Activated naive CD4-positive, alpha-beta T cell treated with Interleukin-2 at 50 U/mL for 16 hours (primary cell): ENCODE data around the gene CALHM5.
"Not testable (repeated sequence)": the region's sequence is repeated elsewhere in the genome, so short reads cannot be mapped to it uniquely, and the experiment has no call there.

Experiments used
- DNase-seq: peaks from one replicate; pipeline ENCODE4 v3.0.0-alpha.2; 2020

CALHM5 gene, protein sequence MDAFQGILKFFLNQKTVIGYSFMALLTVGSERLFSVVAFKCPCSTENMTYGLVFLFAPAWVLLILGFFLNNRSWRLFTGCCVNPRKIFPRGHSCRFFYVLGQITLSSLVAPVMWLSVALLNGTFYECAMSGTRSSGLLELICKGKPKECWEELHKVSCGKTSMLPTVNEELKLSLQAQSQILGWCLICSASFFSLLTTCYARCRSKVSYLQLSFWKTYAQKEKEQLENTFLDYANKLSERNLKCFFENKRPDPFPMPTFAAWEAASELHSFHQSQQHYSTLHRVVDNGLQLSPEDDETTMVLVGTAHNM

DNA sequence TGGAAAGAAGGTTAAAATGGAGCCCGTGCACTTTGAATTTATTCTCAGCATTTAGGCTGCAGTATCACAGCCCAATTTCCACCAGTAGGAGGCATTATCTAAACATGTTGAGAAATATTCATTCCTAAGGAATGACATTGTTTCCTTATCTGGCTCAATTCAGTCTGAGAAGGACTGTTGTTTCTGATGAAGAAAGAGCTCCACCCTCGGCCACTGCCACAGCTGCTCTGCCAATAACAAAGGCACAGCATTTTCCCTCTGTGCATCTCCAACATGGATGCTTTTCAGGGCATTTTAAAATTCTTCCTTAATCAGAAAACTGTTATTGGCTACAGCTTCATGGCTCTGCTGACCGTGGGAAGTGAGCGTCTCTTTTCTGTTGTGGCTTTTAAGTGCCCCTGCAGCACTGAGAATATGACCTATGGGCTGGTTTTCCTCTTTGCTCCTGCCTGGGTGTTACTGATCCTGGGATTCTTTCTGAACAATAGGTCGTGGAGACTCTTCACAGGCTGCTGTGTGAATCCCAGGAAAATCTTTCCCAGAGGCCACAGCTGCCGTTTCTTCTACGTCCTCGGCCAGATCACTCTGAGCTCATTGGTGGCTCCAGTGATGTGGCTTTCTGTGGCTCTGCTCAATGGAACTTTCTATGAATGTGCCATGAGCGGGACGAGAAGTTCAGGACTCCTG lies at the start of gene CALHM5:
Gene CALHM5 (plus strand): TSS at position 216 of the 687 bp plus-strand sequence. CDS start 58 bp downstream, at position 274.
- no peak for DNase-seq

DNA sequence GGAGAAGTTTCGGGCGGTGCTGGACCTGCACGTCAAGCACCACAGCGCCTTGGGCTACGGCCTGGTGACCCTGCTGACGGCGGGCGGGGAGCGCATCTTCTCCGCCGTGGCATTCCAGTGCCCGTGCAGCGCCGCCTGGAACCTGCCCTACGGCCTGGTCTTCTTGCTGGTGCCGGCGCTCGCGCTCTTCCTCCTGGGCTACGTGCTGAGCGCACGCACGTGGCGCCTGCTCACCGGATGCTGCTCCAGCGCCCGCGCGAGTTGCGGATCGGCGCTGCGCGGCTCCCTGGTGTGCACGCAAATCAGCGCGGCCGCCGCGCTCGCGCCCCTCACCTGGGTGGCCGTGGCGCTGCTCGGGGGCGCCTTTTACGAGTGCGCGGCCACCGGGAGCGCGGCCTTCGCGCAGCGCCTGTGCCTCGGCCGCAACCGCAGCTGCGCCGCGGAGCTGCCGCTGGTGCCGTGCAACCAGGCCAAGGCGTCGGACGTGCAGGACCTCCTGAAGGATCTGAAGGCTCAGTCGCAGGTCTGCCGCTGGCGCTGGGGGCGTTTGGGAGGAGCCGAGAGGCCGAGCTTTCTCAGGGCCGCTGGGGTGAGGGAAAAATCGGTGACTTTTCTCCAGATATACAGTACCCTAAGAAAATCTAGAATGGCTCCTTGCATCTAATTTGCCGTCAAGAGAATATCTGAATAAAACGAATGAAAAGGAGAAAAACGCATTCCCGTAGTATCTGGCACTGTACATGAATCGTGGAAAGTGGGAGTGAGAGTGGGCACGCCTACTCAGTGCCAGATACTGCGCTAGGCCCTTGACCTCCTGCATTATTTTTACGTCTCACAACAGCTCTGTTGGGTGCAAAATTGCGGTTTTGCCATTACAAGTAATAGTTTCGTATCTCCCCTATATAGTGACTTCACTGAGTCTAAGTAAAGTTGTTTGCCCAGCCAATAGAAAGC lies 49.2 kb upstream of the CALHM5 start:
- peak; percentile 40 for DNase-seq

DNA sequence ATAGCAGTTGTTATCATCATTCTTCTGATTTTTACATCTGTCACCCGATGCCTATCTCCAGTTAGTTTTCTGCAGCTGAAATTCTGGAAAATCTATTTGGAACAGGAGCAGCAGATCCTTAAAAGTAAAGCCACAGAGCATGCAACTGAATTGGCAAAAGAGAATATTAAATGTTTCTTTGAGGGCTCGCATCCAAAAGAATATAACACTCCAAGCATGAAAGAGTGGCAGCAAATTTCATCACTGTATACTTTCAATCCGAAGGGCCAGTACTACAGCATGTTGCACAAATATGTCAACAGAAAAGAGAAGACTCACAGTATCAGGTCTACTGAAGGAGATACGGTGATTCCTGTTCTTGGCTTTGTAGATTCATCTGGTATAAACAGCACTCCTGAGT lies 48.1 kb upstream of the CALHM5 start:
- DNase-seq, result no peak

DNA sequence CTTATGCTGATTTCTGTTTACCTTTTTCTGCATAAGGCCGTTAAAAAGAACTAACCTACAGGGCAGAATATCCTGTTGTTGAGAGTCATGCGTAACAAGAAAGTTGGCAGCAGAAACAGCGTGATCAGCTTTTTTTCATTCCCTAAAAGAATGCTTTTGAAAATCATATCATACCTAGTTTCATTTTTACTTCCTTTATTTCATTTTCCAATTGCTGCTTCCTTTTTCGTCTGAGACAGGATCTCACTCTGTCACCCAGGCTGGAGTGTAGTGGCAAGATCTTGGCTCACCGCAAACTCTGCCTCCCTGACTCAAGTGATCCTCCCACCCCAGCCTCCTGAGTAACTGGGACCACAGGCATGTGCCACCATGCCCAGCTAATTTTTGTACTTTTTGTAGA lies 46.2 kb upstream of the CALHM5 start:
- DNase-seq, result no peak

DNA sequence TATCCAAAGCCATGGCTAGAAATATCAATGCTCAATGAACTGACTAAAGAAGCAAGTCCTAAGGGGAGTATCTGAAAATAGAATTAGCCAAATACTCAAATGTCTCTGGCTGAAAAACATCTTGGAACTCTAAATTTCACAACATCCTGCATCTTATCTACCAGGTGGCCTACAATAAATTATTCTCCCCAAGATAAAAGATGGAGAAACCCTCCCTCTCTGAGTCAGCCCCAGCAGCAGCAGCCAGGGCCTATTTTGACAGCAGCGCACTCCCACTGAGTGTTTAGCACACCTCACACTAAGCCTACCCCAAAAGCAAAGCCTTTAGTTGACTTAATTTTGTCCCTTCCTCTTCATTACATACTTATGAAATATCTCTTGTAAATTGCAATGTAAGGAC lies 44.3 kb upstream of the CALHM5 start:
- DNase-seq, result no peak

DNA sequence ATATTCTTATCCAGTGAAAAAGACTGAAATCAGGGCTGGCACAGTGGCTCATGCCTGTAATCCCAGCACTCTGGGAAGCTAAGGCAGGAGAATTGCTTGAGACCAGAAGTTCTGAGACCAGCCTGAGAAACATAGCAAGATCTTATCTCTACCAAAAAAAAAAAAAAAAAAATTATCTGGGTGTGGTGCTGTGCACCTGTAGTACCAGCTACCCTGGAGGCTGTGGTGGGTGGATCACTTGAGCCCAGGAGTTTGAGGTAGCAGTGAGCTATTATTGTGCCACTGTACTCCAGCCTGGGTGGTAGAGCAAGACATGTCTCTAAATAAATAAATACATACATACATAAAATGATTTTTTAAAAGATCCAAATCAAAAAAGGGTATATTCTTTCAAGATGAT lies 43.9 kb upstream of the CALHM5 start:
- DNase-seq, result no peak

DNA sequence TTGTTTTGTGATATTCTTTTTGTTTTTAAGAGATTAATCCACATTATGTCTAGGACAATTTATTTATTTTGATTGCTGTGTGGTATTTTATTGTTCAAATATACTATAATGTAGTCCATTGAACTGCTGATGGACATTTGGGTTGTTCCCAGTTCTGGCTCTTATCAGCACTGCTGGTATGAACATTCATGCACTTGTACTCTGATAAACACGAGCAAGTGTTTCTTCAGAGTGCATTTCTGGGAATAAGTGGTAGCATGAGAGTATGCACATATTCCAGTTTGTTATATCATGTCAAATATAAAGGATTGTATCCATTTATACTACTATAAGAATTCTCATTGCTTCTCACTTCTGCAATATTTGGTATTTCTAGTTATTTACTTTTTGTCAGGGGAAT lies 43.1 kb upstream of the CALHM5 start:
- no peak for DNase-seq

DNA sequence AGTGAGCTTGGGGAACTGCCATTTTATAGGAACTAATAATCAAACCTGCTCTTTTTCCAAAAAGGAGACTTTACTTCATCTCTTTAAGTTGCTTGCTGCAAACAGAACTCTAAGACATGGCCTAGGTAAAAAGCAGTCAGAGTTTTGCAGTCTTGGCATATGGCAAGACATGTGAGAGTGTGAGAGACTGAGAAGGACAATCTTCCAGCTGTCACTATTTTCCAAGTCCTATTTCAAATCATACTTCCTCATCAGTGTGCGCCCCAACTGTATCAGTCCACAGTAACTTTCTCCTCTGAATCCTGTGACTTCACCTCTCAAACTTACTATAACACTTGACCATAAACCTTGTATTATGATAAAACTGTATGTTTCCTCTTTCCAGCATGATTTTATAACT lies 39.9 kb upstream of the CALHM5 start:
- DNase-seq, result no peak

DNA sequence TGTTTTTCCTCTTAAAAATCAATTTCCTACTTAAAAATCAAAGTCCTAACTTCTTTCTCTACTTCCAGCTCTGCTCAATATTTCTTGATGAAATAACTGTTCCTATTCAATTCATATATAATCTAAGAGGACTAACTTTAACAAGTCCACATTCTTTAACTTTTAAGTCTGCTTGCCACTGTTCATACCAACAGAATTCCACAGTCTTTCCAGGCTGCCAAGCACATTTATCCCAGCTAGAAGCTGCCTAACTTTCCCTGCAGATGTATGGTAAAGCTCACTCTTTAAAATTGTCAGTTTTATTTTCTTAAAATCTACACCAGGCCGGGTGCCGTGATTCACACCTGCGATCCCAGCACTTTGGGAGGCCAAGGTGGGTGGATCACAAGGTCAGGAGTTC lies 38.7 kb upstream of the CALHM5 start:
- no peak for DNase-seq

DNA sequence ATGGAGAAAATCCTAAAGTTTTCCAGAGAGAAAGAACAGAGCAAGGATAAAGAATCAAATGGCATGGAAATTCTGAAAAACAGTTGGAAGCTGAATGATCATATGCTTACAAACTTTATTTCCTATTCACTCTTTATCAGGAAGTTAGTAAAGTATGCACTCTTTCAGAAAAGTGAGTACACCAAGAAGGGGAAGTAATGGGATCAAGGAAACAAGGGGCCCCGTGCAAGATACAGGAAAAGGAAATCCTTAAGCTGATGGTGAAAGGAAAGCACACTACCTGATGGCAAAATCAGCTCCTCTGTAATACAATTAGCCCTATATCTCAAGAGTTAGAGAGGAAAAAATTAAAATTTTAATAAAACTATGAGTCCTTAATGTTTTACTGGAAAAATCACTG lies 36.3 kb upstream of the CALHM5 start:
- DNase-seq, result no peak

DNA sequence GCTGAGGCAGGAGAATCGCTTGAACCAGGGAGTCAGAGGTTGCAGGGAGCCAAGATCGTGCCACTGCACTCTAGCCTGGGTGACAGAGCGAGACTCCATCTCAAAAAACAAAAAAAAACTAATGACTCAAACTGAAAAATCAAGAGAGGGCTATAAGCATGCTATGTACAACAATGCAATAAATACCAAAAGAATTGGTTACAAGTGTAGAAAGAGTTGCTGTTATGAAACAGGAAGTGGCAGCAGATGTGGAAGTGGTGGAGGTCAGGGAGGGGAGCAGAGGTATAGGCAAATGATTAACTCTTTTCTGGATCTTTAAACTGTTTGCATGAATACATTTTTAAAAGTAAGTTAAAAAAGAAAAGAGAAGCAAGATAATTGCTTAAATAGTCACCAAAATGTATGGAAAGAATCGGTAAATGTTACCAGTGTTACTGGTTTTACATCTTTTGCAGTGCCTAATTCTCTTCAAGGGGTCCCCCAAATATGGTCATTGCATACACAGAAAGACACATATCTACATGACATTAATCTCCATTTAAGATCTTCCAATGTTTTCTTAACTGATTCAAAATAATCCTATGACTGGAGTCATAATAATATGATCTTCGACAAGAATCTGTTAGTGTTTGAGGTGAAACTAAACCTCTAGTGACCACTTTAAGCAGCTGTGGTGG lies 35.3 kb upstream of the CALHM5 start:
- no peak for DNase-seq

DNA sequence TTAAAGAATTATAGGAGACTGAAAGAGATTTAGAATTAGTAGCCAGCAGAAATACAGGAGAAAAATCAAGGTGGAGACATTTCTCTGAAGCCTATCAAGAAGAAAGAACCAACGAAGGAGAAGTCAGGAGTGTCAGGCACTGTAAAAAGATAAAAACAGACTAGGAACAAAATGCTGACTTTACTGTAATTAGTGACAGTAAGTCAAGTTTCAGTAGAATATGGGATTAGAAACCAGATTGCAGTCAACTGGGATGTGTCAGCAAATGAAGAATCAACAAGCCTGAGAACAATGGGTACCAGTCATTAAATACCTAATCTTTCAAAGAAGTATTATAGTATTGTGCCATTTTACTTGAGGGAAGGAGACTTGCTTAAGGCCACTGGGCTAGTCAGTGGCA lies 28.7 kb upstream of the CALHM5 start:
- DNase-seq, result no peak

DNA sequence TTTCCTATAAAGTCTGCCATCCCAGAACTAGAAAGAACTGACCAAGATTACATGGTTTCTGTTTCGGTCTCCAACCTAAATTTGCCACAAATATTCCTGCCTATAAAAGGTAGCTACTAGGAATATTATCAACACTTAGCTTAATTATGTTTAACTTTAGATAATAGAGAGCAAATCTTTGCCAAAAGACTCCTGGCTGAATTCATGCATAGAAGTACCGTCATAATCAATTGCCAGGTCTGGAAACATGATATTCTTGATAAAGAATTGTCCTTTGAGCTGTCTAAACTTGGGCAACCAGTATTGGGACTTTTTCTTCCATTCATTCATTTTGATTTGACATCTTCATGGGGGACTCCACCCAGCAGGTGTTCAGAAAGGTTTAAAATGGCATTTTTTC lies 27.8 kb upstream of the CALHM5 start:
- no peak for DNase-seq

DNA sequence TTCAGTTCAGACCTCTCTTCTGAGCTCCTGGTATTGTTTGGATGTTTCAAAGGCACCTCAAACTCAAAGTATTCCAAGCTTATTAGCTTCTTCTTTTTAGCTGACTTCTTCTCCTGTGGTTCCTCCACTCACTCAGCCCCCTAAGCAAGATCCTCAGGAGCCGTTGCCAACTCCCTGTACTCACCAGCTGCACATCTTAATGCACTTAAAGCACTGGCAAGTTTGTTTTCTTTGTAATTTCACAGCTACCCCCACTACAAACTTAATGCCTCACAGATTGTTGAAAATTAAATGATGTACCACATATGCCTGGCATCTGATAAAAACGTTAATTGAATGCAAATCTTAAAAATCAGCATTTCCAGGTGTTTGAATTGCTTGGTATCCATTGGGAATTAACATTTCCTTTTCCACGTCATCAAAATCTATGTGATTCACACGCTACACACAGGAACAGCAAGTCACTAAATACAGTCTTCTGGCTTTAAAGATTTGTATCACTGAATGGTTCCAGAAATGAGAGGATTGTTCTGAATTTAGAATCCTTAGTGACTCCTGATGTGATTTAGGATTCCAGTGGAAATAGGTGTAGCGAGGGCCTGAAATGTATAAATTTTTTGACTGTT lies 25.8 kb upstream of the CALHM5 start:
- DNase-seq, result no peak

DNA sequence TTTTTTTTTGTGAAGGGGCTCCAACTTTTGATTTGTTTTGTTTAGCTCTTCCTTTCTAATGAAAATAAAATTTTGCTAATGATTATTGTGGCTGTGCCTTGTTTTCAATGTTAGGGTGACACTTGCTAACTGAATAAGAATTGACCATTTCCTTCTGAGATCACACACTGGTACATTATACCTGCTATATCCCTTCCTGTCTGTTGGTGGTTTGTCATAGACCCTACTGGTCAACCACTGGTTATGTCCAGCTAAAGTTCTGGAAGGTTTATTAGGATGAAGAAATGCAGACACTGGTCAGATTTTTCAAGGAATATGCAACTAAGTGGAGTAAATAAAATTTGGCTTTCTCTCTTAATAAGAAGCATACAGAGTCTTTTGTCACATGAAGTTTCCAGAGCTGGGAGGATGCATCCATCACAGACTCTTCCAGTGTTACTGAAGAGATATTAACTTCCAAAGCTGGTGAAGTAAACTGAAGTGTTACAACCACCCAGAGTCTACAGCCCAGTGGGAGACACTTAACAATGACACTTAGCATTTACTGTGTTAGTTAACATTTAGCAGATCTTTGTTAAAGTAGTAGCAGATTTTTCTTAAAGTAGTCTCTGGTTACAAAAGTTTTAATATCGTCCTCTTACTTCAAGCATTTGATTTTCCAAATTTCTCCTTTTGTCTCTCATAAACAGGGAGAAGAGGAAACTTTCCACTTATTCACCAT lies 19.7 kb upstream of the CALHM5 start:
- no peak for DNase-seq

DNA sequence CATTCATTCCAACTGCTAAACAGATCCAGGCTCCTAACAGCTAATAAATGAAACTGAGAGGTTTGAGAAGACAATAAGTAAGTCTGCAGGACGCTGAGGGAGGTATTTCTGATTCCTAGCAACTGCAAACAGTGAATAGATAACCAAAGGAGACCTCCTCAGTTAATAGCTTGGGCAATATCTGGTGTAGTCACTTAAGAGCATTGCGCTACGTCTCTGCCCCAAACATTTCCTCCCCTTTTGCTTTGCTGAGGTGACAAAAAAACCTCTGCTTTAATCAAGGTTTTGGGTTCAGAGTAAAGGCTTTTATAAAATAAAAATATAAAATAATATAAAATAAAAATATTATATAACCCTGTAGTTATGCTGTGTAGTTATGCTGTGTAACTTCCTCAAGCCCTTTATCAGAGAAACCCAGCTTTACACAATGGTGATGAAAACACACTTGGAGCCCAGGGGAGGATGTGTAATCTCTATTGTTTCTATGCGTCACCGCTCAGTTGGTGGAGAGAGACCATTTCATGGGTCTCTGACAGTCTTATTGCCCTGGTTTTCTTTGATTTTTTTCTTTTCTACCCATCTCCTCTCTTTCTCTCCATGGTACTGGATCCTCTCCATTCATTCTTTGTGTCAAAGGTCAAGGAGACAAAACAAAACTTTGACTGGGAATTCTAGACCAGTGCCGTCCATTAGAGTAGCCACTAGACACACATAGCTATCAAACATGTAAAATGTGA lies 18.9 kb upstream of the CALHM5 start:
- DNase-seq, result no peak

DNA sequence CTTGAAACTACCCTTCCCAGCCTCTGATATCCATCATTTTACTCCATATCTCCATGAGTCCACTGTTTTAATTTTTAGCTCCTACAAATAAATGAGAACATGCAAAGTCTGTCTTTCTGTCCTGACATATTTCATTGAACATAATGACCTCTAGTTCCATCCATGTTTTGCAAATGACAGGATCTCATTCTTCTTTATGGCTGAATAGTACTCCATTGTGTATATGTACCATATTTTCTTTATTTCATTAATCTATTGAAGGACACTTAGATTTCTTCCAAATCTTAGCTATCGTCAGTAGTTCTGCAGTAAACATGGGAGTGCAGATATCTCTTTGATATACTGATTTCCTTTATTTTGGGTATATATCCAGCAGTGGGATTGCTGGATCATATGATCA lies 16.3 kb upstream of the CALHM5 start:
- not testable (repeated sequence) for DNase-seq

DNA sequence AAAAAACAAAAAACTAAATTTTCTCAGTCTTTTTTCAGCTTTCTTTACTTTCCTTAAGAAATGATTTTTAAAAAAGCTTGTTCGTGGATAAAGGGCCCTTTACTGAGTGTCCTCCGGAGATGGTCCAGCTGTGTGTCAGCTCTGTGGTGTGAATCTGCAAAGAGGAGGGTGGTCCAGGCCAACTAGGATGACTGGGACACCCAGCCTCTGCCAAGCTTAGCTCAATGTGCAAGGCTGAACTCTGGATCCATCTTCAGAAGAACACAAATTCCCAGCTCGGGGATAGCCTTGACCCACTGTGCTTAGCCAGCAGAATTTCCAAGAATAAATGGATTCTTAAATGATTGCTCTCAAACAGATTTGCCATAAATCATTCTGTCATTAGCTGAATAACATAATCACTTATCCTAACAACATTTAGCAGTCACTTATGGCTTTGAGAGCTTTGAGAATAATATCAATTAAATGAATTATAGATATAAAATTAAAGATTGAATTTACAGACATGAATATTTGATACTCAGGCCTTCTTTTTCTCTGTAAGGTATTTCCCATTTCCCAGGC lies 14.2 kb upstream of the CALHM5 start:
- DNase-seq, result no peak

DNA sequence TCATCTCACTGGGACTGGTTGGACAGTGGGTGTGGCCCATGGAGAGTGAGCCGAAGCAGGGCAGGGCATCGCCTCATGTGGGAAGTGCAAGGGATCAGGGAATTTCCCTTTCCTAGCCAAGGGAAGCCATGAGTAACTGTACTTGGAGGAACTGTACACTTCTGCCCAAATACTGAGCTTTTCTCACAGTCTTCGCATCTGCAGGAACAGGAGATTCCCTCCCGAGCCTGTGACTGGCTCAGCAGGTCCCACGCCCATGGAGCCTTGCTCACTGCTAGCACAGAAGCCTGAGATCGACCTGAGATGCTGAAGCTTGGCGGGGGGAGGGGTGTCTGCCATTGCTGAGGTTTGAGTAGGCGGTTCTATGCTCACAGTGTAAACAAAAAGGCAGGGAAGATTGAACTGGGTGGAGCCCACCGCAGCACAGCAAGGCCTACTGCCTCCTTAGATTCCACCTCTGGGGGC lies 10.4 kb upstream of the CALHM5 start:
- DNase-seq, result no peak

DNA sequence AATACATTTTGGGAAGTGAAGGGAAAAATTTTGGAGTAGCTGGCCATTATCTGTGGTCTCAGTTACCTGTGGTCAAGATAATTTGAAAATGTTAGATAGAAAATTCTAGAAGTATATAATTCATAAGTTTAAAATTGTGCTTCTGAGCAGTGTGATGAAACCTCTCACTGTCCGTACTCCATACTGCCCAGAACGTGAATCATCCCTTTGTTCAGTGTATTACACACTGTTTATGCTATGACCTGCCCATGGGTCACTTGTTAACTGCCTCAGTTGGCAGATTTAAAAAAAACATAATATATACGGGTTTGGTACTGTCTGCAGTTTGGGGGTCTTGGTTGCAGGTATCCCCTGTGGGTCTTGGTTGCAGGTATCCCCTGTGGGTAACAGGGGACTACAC lies 4.1 kb upstream of the CALHM5 start:
- no peak for DNase-seq

DNA sequence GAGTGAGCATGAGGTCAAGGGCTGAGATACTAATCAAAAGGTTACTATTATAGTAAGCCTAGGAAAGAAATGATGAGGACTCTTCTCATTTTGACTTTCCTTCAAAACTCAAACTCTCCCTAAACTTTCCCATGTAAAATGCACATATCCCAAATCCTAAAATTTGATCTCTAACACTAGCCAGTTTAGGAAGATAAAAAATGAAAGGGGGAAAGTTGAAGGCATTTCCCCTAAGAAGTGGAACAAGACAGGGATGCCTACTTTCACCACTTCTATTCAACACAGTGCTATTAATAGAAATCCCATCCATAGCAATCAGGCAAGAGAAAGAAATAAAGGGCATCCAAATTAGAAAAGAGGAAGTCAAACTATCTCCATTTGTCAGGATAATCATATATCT lies 2.9 kb upstream of the CALHM5 start:
- DNase-seq, result no peak
